K562 (cell line): ENCODE results near the gene PCBP3. TPM values are rescaled to one million over a fixed set of nuclear protein-coding genes. Genes with fewer than 3 reads are reported as not detected.

Experiments used
- KLF16 ChIP-seq: IDR thresholded peaks from 2 replicates; pipeline ENCODE4 v1.6.1; 2016; ENCODE audit warnings: antibody characterized with exemption
- MEF2A ChIP-seq: IDR thresholded peaks from 2 replicates; pipeline ENCODE4 v1.6.1; 2011; ENCODE audit warnings: low read depth, mild to moderate bottlenecking, low read length, moderate library complexity; ENCODE audit not compliant: control insufficient read depth
- NFIC ChIP-seq: fragments of 450-650 bp; IDR thresholded peaks from 2 replicates; pipeline ENCODE4 v1.6.1; 2017; ENCODE audit warnings: mild to moderate bottlenecking, inconsistent platforms
- RFX5 ChIP-seq: IDR thresholded peaks from 2 replicates; pipeline ENCODE4 v1.6.1; 2011; ENCODE audit warnings: low read depth, mild to moderate bottlenecking, improper control_type of control experiment, low read length
- SNRNP70 ChIP-seq: fragments of 200-400 bp; formaldehyde crosslinking; optimal IDR thresholded peaks from 2 replicates; pipeline ENCODE3; 2017; ENCODE audit warnings: low read depth, low read length
- SP2 ChIP-seq: IDR thresholded peaks from 2 replicates; pipeline ENCODE4 v1.6.1; 2011; ENCODE audit warnings: mild to moderate bottlenecking, low read depth, low read length, moderate library complexity; ENCODE audit not compliant: poor library complexity, severe bottlenecking; ENCODE audit errors: extremely low read depth
- polyA plus RNA-seq, 8 experiments: library from polyadenylated mRNA; depleted of rRNA in 4 of 8; stranded (reverse) in 5 of 8; unstranded in 3 of 8; fragments of >200 nt; fragmentation: Nextera tagmentation in 2 of 8; fragmentation: Illumina TruSeq in 1 of 8; extraction: Ambion mirVana in 2 of 8; extraction: Trizol in 1 of 8; gene quantifications; 2 replicates each; pipeline versions ENCODE4 v1.2.1 to v1.2.3, GENCODE V29; 2011 to 2014; ENCODE audit warnings: inconsistent platforms in 1 of 8, missing spikeins in 1 of 8
- total RNA-seq, 7 experiments: library from RNA; depleted of rRNA in 6 of 7; stranded (reverse); fragments of >200 nt in 6 of 7; fragmentation: Illumina TruSeq in 2 of 7; extraction: Trizol in 2 of 7; gene quantifications; 2 replicates each; pipeline versions ENCODE4 v1.2.1 to v1.2.3, GENCODE V29; 2011 to 2021; ENCODE audit warnings: low replicate concordance in 1 of 7
- TF ChIP-seq, protein P1 (sequence below): fragments of 450-650 bp; IDR thresholded peaks from 2 replicates; pipeline ENCODE4 v1.6.1; 2016; ENCODE audit warnings: mild to moderate bottlenecking, moderate library complexity

The PCBP3 gene
- total and polyA plus RNA-seq, 9 of the 15 experiments (the other 6 are each of a cell fraction or from before 2014, with no cell fraction given): 0.18 TPM; not detected in 8

DNA sequence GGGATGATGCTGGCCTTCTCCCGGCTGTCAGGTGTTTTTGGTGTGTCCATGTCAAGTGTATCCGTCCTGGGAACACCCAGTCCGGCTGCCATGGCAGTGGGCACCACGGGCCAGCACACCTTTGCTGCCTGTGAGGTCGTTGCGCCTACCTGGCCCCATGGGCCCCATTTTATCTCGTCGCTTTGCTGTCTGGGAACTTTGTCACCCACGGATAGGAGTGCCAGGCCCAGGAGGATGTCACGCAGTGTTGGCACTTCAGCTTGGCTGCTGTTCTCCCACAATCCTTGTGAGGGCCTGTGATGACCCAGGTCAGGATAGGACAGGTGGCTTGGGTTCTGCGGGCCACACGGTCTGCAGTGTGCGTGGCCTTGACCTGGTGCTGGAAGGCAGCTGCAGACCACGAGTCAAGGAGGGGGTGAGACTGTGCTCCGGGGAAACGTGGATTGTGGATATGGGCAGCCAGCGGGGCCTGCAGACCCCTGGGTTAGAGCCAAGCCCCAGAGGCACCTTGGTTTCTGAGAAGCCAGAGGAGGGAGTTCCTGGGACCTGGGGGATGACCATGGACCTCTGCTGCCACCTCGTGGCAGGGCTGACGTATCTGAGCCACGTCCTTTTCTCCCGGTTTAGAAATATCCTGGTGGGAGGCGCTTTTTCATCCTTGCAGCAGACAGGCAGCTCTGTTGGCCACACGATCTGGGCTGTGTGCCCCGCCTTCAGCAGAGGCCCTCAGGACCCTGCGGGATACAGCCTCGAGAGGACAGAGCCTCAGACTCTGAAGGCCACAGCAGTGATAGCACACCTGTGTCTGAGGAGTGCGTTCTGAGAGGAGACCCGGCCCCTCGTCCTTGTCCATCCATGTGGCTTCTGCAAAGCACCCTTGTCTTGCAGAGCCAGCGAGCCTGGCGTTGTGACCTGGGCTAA lies 176.9 kb downstream of the PCBP3 start (continued):
- TF ChIP-seq, protein P1, sequence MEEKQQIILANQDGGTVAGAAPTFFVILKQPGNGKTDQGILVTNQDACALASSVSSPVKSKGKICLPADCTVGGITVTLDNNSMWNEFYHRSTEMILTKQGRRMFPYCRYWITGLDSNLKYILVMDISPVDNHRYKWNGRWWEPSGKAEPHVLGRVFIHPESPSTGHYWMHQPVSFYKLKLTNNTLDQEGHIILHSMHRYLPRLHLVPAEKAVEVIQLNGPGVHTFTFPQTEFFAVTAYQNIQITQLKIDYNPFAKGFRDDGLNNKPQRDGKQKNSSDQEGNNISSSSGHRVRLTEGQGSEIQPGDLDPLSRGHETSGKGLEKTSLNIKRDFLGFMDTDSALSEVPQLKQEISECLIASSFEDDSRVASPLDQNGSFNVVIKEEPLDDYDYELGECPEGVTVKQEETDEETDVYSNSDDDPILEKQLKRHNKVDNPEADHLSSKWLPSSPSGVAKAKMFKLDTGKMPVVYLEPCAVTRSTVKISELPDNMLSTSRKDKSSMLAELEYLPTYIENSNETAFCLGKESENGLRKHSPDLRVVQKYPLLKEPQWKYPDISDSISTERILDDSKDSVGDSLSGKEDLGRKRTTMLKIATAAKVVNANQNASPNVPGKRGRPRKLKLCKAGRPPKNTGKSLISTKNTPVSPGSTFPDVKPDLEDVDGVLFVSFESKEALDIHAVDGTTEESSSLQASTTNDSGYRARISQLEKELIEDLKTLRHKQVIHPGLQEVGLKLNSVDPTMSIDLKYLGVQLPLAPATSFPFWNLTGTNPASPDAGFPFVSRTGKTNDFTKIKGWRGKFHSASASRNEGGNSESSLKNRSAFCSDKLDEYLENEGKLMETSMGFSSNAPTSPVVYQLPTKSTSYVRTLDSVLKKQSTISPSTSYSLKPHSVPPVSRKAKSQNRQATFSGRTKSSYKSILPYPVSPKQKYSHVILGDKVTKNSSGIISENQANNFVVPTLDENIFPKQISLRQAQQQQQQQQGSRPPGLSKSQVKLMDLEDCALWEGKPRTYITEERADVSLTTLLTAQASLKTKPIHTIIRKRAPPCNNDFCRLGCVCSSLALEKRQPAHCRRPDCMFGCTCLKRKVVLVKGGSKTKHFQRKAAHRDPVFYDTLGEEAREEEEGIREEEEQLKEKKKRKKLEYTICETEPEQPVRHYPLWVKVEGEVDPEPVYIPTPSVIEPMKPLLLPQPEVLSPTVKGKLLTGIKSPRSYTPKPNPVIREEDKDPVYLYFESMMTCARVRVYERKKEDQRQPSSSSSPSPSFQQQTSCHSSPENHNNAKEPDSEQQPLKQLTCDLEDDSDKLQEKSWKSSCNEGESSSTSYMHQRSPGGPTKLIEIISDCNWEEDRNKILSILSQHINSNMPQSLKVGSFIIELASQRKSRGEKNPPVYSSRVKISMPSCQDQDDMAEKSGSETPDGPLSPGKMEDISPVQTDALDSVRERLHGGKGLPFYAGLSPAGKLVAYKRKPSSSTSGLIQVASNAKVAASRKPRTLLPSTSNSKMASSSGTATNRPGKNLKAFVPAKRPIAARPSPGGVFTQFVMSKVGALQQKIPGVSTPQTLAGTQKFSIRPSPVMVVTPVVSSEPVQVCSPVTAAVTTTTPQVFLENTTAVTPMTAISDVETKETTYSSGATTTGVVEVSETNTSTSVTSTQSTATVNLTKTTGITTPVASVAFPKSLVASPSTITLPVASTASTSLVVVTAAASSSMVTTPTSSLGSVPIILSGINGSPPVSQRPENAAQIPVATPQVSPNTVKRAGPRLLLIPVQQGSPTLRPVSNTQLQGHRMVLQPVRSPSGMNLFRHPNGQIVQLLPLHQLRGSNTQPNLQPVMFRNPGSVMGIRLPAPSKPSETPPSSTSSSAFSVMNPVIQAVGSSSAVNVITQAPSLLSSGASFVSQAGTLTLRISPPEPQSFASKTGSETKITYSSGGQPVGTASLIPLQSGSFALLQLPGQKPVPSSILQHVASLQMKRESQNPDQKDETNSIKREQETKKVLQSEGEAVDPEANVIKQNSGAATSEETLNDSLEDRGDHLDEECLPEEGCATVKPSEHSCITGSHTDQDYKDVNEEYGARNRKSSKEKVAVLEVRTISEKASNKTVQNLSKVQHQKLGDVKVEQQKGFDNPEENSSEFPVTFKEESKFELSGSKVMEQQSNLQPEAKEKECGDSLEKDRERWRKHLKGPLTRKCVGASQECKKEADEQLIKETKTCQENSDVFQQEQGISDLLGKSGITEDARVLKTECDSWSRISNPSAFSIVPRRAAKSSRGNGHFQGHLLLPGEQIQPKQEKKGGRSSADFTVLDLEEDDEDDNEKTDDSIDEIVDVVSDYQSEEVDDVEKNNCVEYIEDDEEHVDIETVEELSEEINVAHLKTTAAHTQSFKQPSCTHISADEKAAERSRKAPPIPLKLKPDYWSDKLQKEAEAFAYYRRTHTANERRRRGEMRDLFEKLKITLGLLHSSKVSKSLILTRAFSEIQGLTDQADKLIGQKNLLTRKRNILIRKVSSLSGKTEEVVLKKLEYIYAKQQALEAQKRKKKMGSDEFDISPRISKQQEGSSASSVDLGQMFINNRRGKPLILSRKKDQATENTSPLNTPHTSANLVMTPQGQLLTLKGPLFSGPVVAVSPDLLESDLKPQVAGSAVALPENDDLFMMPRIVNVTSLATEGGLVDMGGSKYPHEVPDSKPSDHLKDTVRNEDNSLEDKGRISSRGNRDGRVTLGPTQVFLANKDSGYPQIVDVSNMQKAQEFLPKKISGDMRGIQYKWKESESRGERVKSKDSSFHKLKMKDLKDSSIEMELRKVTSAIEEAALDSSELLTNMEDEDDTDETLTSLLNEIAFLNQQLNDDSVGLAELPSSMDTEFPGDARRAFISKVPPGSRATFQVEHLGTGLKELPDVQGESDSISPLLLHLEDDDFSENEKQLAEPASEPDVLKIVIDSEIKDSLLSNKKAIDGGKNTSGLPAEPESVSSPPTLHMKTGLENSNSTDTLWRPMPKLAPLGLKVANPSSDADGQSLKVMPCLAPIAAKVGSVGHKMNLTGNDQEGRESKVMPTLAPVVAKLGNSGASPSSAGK: no peak
- TF ChIP-seq KLF16 (no peak), MEF2A (no peak), SNRNP70 (no peak), NFIC (peak; percentile 15; the same call in 1 of the 2 replicates), RFX5 (no peak), SP2 (no peak)
